Neural cell (in vitro differentiated cells): Measurements from ENCODE around the gene GTF3C2. TPM values are rescaled to one million over a fixed set of nuclear protein-coding genes. Genes with fewer than 3 reads are reported as not detected.

Source experiments
- H2AFZ ChIP-seq: fragments of 200-600, 300-800 bp; sonication (generic), shearing (Covaris generic); 2 replicates; pipeline ENCODE4 v1.6.0; 2014; ENCODE audit warnings: low read depth, mild to moderate bottlenecking, antibody characterized with exemption, low read length, moderate library complexity
- H3F3A ChIP-seq: fragments of 200-600 bp; shearing (Covaris generic); 2 replicates; pipeline ENCODE4 v1.6.1; 2016; ENCODE audit warnings: mild to moderate bottlenecking, moderate library complexity, mixed read lengths, antibody characterized with exemption, low read length; ENCODE audit not compliant: insufficient read depth, poor library complexity, severe bottlenecking
- H3K27ac ChIP-seq: fragments of 200-600, 300-800 bp; sonication (generic), shearing (Covaris generic); 2 replicates; pipeline ENCODE4 v1.5.1; 2014; ENCODE audit warnings: mild to moderate bottlenecking, low read length, moderate library complexity
- H3K27me3 ChIP-seq: fragments of 300-800, 200-600 bp; sonication (generic), shearing (Covaris generic); 2 replicates; pipeline ENCODE4 v1.6.0; 2014; ENCODE audit warnings: mild to moderate bottlenecking, low read depth, low read length, moderate library complexity; ENCODE audit not compliant: insufficient read depth
- H3K36me3 ChIP-seq: fragments of 300-800, 200-600 bp; sonication (generic), shearing (Covaris generic); 2 replicates; pipeline ENCODE4 v1.5.1; 2014; ENCODE audit warnings: mild to moderate bottlenecking, antibody characterized with exemption, low read length, moderate library complexity; ENCODE audit not compliant: insufficient read depth
- H3K4me2 ChIP-seq: fragments of 300-800, 200-600 bp; sonication (generic), shearing (Covaris generic); 2 replicates; pipeline ENCODE4 v1.6.0; 2014; ENCODE audit warnings: mild to moderate bottlenecking, low read length
- H3K4me3 ChIP-seq: fragments of 300-800, 200-600 bp; sonication (generic), shearing (Covaris generic); 2 replicates; pipeline ENCODE4 v1.5.1; 2014; ENCODE audit warnings: mild to moderate bottlenecking, low read length, moderate library complexity
- H3K79me2 ChIP-seq: fragments of 200-600 bp; shearing (Covaris generic); replicated peaks from 2 replicates; pipeline ENCODE4 v1.6.0; 2014; ENCODE audit warnings: mild to moderate bottlenecking, low read length, moderate library complexity; ENCODE audit not compliant: insufficient read depth
- H3K9ac ChIP-seq: fragments of 300-800, 200-600 bp; sonication (generic), shearing (Covaris generic); 2 replicates; pipeline ENCODE4 v1.6.1; 2016; ENCODE audit warnings: mild to moderate bottlenecking, low read length, mixed read lengths
- H3K9me2 ChIP-seq: fragments of 200-600 bp; shearing (Covaris generic); 2 replicates; pipeline ENCODE4 v1.6.1; 2016; ENCODE audit warnings: mild to moderate bottlenecking, low read length, mixed read lengths; ENCODE audit not compliant: insufficient read depth
- H3K9me3 ChIP-seq: fragments of 200-600, 300-800 bp; sonication (generic), shearing (Covaris generic); 2 replicates; pipeline ENCODE4 v1.6.1; 2016; ENCODE audit warnings: mild to moderate bottlenecking, mixed run types, low read length, moderate library complexity, mixed read lengths
- H4K20me1 ChIP-seq: fragments of 200-600 bp; shearing (Covaris generic); 2 replicates; pipeline ENCODE4 v1.6.1; 2016; ENCODE audit warnings: mild to moderate bottlenecking, mixed run types; ENCODE audit not compliant: insufficient read depth
- EP300 ChIP-seq: fragments of 450-650 bp; conservative IDR thresholded peaks from 2 replicates; pipeline ENCODE4 v1.6.1; 2014; ENCODE audit warnings: antibody characterized with exemption, mild to moderate bottlenecking, moderate library complexity; ENCODE audit not compliant: poor library complexity, severe bottlenecking
- MXI1 ChIP-seq: fragments of 450-650 bp; conservative IDR thresholded peaks from 2 replicates; pipeline ENCODE4 v1.6.1; 2014; ENCODE audit warnings: antibody characterized with exemption, mild to moderate bottlenecking; ENCODE audit not compliant: poor library complexity, severe bottlenecking
- RAD21 ChIP-seq: fragments of 450-650 bp; conservative IDR thresholded peaks from 2 replicates; pipeline ENCODE4 v1.6.1; 2014; ENCODE audit warnings: antibody characterized with exemption, mild to moderate bottlenecking, moderate library complexity
- SMC3 ChIP-seq: fragments of 450-650 bp; conservative IDR thresholded peaks from 2 replicates; pipeline ENCODE4 v1.6.1; 2014; ENCODE audit warnings: antibody characterized with exemption, mild to moderate bottlenecking, moderate library complexity; ENCODE audit not compliant: poor library complexity
- TAF1 ChIP-seq: IDR thresholded peaks from 2 replicates; pipeline ENCODE4 v1.6.1; 2012; ENCODE audit warnings: low read depth
- polyA plus RNA-seq: library from polyadenylated mRNA; depleted of rRNA; stranded (reverse); fragments of >200 nt; gene quantifications from 2 replicates; pipeline ENCODE4 v1.2.3, GENCODE V29; 2014
- TF ChIP-seq, protein P1 (sequence below): fragments of 450-650 bp; IDR thresholded peaks from 2 replicates; pipeline ENCODE4 v1.5.1; 2014; ENCODE audit warnings: antibody characterized with exemption, mild to moderate bottlenecking, moderate library complexity; ENCODE audit not compliant: poor library complexity, severe bottlenecking
- TF ChIP-seq, protein P2 (sequence below): IDR thresholded peaks from 2 replicates; pipeline ENCODE4 v1.6.1; 2012; ENCODE audit warnings: borderline replicate concordance

The GTF3C2 gene
- polyA plus RNA-seq, 1 donor from 2014 or later = 27.8 TPM

DNA sequence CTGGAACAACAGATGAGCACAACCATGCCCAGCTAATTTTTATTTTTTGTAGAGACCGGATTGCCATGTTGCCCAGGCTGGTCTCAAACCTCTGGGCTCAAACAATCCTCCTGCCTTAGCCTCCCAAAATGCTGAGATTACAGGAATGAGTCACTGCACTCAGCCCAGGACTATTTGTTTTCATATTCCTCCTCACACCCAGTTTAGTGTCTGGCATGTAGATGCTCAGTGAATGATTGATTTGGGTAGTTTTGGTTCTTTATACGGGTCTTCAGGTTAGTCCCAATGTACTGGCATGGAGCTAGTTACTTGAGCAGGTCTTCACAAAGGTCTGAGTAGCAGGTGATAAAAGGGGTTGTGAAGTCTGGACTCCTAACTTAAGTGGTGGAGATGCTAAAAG, 7.4 kb upstream of the GTF3C2 start:
- Histone ChIP-seq H2AFZ (no peak overlapping the region), H3F3A (no peaks in the 10 kb centered on the region), H3K27ac (no peak overlapping the region), H3K4me2 (no peak overlapping the region), H3K27me3 (no peaks in the 10 kb centered on the region), H3K9ac (no peak overlapping the region), H3K36me3 (no peaks in the 10 kb centered on the region), H3K4me3 (no peak overlapping the region), H3K9me2 (no peaks in the 10 kb centered on the region), H3K9me3 (no peaks in the 10 kb centered on the region), H3K79me2 (peaks cover 9% of the 10 kb centered on the region), H4K20me1 (no peaks in the 10 kb centered on the region)
- TF ChIP-seq EP300 = no peak
- TF ChIP-seq SMC3 = no peak
- TF ChIP-seq, protein P1, sequence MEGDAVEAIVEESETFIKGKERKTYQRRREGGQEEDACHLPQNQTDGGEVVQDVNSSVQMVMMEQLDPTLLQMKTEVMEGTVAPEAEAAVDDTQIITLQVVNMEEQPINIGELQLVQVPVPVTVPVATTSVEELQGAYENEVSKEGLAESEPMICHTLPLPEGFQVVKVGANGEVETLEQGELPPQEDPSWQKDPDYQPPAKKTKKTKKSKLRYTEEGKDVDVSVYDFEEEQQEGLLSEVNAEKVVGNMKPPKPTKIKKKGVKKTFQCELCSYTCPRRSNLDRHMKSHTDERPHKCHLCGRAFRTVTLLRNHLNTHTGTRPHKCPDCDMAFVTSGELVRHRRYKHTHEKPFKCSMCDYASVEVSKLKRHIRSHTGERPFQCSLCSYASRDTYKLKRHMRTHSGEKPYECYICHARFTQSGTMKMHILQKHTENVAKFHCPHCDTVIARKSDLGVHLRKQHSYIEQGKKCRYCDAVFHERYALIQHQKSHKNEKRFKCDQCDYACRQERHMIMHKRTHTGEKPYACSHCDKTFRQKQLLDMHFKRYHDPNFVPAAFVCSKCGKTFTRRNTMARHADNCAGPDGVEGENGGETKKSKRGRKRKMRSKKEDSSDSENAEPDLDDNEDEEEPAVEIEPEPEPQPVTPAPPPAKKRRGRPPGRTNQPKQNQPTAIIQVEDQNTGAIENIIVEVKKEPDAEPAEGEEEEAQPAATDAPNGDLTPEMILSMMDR = no peak
- TF ChIP-seq RAD21 = no peak

DNA sequence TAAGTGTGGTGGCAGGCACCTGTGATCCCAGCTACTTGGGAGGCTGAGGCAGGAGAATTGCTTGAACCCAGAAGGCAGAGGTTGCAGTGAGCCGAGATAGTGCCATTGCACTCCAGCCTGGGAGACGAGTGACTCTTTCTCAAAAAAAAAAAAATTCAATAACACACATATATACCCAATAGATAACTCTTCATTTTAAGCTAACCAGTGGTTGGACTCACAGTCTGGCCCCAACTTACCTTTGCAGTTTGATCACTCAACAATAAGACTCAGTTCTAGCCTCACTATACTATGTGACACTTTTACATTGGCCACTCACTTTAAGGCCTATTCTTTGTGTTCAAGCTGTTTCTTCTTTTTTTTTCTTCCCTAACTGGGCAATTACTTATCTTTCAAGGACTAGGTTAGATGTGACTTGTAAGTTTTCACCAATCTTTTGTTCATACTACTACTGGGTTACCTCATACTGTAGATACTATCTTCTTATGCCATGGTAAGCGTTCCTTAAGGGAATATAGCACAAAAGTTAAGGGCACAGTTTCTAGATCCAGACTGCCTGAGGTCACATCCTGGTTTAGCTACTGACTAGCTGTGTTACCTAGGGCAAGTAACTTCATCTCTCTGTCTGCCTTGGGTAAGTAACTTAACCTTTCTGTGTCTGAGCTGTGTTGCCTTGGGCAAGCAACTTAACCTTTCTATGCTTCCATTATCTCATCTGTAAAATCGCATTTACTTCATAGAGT, 6.3 kb upstream of the GTF3C2 start:
- Histone ChIP-seq H2AFZ (no peak overlapping the region), H3K36me3 (no peaks in the 10 kb centered on the region), H3K9me3 (no peaks in the 10 kb centered on the region), H3F3A (no peaks in the 10 kb centered on the region), H3K4me2 (no peak overlapping the region), H3K4me3 (no peak overlapping the region), H3K9me2 (no peaks in the 10 kb centered on the region), H3K27me3 (no peaks in the 10 kb centered on the region), H4K20me1 (no peaks in the 10 kb centered on the region), H3K9ac (no peak overlapping the region), H3K27ac (no peak overlapping the region), H3K79me2 (peaks cover 8% of the 10 kb centered on the region)
- no peak for TF ChIP-seq MXI1
- TF ChIP-seq, protein P2, sequence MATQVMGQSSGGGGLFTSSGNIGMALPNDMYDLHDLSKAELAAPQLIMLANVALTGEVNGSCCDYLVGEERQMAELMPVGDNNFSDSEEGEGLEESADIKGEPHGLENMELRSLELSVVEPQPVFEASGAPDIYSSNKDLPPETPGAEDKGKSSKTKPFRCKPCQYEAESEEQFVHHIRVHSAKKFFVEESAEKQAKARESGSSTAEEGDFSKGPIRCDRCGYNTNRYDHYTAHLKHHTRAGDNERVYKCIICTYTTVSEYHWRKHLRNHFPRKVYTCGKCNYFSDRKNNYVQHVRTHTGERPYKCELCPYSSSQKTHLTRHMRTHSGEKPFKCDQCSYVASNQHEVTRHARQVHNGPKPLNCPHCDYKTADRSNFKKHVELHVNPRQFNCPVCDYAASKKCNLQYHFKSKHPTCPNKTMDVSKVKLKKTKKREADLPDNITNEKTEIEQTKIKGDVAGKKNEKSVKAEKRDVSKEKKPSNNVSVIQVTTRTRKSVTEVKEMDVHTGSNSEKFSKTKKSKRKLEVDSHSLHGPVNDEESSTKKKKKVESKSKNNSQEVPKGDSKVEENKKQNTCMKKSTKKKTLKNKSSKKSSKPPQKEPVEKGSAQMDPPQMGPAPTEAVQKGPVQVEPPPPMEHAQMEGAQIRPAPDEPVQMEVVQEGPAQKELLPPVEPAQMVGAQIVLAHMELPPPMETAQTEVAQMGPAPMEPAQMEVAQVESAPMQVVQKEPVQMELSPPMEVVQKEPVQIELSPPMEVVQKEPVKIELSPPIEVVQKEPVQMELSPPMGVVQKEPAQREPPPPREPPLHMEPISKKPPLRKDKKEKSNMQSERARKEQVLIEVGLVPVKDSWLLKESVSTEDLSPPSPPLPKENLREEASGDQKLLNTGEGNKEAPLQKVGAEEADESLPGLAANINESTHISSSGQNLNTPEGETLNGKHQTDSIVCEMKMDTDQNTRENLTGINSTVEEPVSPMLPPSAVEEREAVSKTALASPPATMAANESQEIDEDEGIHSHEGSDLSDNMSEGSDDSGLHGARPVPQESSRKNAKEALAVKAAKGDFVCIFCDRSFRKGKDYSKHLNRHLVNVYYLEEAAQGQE = no peak
- TF ChIP-seq, protein P1 = no peak
- no peak for TF ChIP-seq RAD21
- no peak for TF ChIP-seq SMC3
- no peak for TF ChIP-seq TAF1
